Choroid plexus epithelial cell (primary cell): ENCODE measurements around the gene FHDC1.

Experiments used
- DNase-seq: peaks from one replicate; pipeline ENCODE4 v3.0.0-alpha.2; 2010; ENCODE audit warnings: low read depth
- H3K4me3 ChIP-seq: 2 replicates; pipeline ENCODE4 v1.5.1; 2011; ENCODE audit warnings: low read depth, mild to moderate bottlenecking, control low read depth, low read length, moderate library complexity
- TF ChIP-seq, protein P1 (sequence below): conservative IDR thresholded peaks from 2 replicates; pipeline ENCODE4 v1.5.1; 2011; ENCODE audit warnings: low read depth, mild to moderate bottlenecking, control low read depth, inconsistent platforms, low read length, moderate library complexity

Gene FHDC1

GRCh38 chr4:152935143-152935542, 980 bp upstream of the FHDC1 start:
- H3K4me3 ChIP-seq = no peak overlapping the region
- DNase-seq = no peak
- TF ChIP-seq, protein P1, sequence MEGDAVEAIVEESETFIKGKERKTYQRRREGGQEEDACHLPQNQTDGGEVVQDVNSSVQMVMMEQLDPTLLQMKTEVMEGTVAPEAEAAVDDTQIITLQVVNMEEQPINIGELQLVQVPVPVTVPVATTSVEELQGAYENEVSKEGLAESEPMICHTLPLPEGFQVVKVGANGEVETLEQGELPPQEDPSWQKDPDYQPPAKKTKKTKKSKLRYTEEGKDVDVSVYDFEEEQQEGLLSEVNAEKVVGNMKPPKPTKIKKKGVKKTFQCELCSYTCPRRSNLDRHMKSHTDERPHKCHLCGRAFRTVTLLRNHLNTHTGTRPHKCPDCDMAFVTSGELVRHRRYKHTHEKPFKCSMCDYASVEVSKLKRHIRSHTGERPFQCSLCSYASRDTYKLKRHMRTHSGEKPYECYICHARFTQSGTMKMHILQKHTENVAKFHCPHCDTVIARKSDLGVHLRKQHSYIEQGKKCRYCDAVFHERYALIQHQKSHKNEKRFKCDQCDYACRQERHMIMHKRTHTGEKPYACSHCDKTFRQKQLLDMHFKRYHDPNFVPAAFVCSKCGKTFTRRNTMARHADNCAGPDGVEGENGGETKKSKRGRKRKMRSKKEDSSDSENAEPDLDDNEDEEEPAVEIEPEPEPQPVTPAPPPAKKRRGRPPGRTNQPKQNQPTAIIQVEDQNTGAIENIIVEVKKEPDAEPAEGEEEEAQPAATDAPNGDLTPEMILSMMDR = no peak

DNA sequence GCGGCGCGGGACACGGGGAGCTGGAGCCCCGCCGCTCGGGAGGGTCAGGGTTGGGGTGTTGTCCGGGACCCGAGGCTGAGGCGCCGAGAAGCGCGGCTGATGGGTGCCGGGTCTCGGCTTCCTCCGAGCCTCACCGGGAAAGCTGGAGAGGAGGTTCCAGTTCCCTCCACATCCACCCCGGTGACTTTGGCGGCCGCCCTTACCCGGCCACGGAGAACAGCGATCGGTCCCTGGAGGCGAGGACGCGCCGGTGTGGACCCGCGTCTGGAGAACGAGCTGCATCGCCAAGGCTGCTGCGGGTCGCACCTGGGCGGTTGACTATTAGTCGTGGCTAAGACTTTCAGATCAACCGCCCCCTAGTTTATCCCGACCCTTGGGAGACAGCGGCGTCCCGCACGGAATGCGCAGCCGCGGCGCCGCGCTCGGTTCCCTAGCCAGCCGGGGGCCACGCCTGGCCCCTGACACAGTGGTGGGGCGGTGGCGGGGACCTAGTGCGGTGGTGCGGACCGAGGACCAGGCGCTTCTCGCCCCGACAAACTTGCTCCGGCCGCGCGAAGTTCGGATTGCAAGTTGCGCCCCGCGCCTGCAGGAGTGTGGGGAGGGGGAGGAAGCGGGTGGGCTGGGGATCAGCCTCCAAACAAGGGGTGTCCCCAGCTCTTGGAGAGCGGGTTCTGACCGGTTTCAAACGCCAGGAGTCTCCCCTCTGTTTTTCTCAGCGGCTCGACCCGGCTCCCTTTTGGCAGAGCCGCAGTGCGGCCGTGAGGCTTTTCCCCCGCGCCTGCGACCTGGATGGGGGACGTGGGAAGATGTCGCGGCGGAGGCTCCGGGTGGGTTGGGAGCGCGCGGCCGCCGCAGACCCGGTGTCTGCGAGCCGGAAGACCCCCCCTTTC, 568 bp downstream of the FHDC1 start:
- DNase-seq = peak; percentile 13
- peak overlapping the region; percentile 54 for H3K4me3 ChIP-seq
- TF ChIP-seq, protein P1 = no peak

DNA sequence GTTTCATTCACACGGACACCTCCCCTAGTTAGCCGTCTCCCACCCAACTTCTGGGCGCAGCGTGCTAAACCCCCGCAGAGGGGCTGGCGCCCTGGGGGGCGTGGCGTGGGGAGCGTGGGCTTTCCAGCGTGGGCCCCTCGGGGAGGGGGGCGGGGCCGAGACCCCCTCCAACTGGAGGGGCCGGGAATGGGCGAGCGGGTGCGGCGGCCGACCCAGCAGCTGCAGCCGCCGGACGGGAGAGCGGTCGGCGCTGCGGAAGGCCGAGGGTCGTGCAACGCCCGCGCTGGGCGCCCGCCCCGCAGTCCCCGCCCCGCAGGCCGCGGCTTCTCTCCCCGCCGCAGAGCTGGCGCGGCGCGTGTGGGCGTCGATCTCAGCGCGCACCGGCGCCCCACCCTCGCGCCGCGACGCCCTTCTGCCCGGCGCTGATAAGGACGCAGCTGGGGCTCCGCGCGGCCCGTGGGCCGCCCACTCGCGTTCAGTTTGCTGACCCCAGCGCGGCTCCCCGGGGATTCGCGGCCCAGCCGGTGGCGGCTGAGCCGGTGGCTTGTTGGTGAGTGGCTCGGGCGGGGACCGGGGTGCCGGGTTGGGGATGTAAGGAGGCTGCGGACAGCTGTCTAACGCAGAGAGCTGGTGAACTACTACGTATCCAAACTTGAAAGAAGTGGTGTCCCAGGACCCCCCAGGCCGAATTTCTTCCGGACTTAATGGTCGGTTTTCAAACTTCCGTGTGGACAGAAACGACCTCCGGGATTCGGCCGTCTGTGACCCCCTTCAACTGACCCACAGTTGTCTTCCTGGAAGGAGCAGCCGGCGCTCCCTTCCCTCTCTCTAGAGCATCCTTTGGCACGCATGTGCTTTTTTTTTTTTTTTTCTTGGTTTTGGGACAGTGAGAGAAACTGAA, 1.5 kb downstream of the FHDC1 start:
- peak; percentile 32 for DNase-seq
- H3K4me3 ChIP-seq = peak overlapping the region; percentile 54
- TF ChIP-seq, protein P1 = no peak

DNA sequence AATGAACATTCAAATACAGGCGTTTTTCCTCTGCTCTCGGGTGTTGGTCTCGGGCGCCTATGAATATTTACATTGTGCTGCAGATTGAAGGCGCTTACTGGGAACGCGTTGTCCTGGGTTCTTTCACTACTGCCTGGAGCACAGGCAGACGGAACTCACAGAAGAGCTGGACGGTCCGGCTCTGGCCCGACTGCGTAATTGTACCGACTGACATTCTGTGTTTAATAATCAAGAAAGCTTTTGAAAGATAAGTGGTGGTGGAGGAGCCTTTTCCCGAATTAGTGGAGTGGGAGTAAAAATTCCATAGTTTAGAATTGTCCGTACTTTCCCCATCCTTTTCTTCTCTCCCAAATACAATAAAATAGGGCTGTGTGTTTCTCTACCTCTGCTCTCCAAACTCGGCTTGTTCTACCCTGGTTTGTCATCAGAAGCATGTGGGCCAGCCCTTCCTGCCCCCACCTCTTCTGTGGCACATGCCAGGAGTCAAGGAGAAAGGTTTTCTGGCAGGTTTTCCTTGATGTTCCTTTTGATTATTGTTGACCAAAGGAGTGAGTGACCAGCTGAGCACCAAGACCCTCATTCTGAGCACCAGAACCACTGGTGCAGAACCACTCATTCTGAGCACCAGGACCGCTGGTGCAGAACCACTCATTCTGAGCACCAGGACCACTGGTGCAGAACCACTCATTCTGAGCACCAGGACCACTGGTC, 2.3 kb downstream of the FHDC1 start:
- DNase-seq = no peak
- TF ChIP-seq, protein P1 = no peak
- H3K4me3 ChIP-seq = peak overlapping the region; percentile 54

DNA sequence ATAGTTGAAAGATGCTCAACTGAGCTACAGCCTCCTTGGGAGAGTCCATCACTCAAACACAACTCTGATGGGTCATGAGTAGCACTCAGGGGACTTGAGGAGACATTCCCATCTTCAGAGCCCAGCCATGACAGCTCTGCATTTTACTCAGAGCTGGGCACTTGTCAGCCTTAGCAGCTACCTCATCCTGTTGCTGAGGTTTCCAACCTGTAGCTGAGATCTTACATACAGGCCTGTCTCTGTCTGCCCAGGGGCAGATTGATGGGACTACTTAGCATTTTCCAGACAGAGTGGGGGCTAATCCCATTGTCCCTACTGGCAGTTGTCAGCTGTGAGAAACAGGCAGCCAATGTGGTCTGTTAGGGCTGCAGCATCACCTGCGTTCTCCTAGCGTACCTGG, 3.5 kb downstream of the FHDC1 start:
- DNase-seq = no peak
- TF ChIP-seq, protein P1 = no peak
- H3K4me3 ChIP-seq = no peak overlapping the region

- no peak for DNase-seq
- TF ChIP-seq, protein P1 = no peak
- no peak overlapping the region for H3K4me3 ChIP-seq
These were observed 4.3 kb downstream of the FHDC1 start for GRCh38 chr4:152940461-152940860.
